IgD-negative memory B cell (primary cell): ENCODE data around the gene ATRAID. TPM values are rescaled to one million over a fixed set of nuclear protein-coding genes. Genes with fewer than 3 reads are reported as not detected.
A peak's percentile ranks its signal among the peaks of the same experiment; 100 is the strongest.

Experiments used
- H3K27ac Mint-ChIP-seq, 3 donors: one replicate each; pipeline ENCODE4 v1.8.0; 2020 to 2022; ENCODE audit warnings: mild to moderate bottlenecking in 3 of 3, mixed read lengths in 3 of 3, moderate library complexity in 1 of 3
- H3K27me3 Mint-ChIP-seq: one replicate; pipeline ENCODE4 v1.8.0; 2021; ENCODE audit warnings: mixed read lengths
- H3K36me3 Mint-ChIP-seq: one replicate; pipeline ENCODE4 v1.8.0; 2020; ENCODE audit warnings: mild to moderate bottlenecking, mixed read lengths
- H3K4me1 Mint-ChIP-seq, 3 donors: one replicate each; pipeline ENCODE4 v1.8.0; 2020 to 2022; ENCODE audit warnings: mixed read lengths in 3 of 3, mild to moderate bottlenecking in 1 of 3
- H3K4me3 Mint-ChIP-seq, 4 donors: one replicate each; pipeline ENCODE4 v1.8.0; 2020 to 2022; ENCODE audit warnings: mild to moderate bottlenecking in 4 of 4, mixed read lengths in 4 of 4, moderate library complexity in 3 of 4
- H3K9me3 Mint-ChIP-seq, 3 donors: one replicate each; pipeline ENCODE4 v1.8.0; 2020 to 2021; ENCODE audit warnings: mixed read lengths in 3 of 3, mild to moderate bottlenecking in 1 of 3
- polyA plus RNA-seq: library from polyadenylated mRNA; unstranded; fragments of 300-500 nt; fragmentation: Illumina TruSeq; gene quantifications from one replicate; pipeline ENCODE4 v1.2.3, GENCODE V29; 2021

Gene ATRAID
- polyA plus RNA-seq, 1 donor from 2014 or later: 274 TPM

- Mint-ChIP-seq H3K36me3 (peaks cover 11% of the 10 kb centered on the region), H3K27ac (no peak overlapping the region), H3K9me3 (no peaks in the 10 kb centered on the region), H3K4me1 (peaks cover 5 to 8% (median 6%) of the 10 kb centered on the region in 3 donors), H3K4me3 (no peak overlapping the region), H3K27me3 (no peaks in the 10 kb centered on the region)
Measured at GRCh38 chr2:27223416-27223815, 11.6 kb downstream of the ATRAID start.

- Mint-ChIP-seq H3K4me3 (no peak overlapping the region), H3K27me3 (no peaks in the 10 kb centered on the region), H3K4me1 (no peaks in the 10 kb centered on the region), H3K36me3 (peaks cover 11% of the 10 kb centered on the region), H3K9me3 (no peaks in the 10 kb centered on the region), H3K27ac (no peak overlapping the region)
Measured at GRCh38 chr2:27225526-27225925, 13.7 kb downstream of the ATRAID start.

GRCh38 chr2:27227501-27227900 is 15.7 kb downstream of the ATRAID start:
- no peaks in the 10 kb centered on the region for H3K27me3 Mint-ChIP-seq
- H3K4me1 Mint-ChIP-seq: no peaks in the 10 kb centered on the region
- H3K36me3 Mint-ChIP-seq: peaks cover 9% of the 10 kb centered on the region
- no peak overlapping the region for H3K27ac Mint-ChIP-seq
- H3K9me3 Mint-ChIP-seq: no peaks in the 10 kb centered on the region
- H3K4me3 Mint-ChIP-seq: no peak overlapping the region

GRCh38 chr2:27231921-27232320 is 20.1 kb downstream of the ATRAID start:
- H3K9me3 Mint-ChIP-seq: no peaks in the 10 kb centered on the region
- H3K27ac Mint-ChIP-seq: peak overlapping the region in 1 of 3 donors; percentile 62
- peaks cover 11% of the 10 kb centered on the region for H3K36me3 Mint-ChIP-seq
- no peaks in the 10 kb centered on the region for H3K27me3 Mint-ChIP-seq
- no peak overlapping the region for H3K4me3 Mint-ChIP-seq
- no peaks in the 10 kb centered on the region for H3K4me1 Mint-ChIP-seq

GRCh38 chr2:27233341-27233740 is 21.5 kb downstream of the ATRAID start:
- Mint-ChIP-seq H3K4me3 (no peak overlapping the region), H3K9me3 (no peaks in the 10 kb centered on the region), H3K27me3 (no peaks in the 10 kb centered on the region), H3K36me3 (peaks cover 8% of the 10 kb centered on the region), H3K27ac (no peak overlapping the region), H3K4me1 (peaks cover 0 to 2% (median 0%) of the 10 kb centered on the region in 3 donors)

GRCh38 chr2:27236136-27236535 is 24.3 kb downstream of the ATRAID start:
- no peaks in the 10 kb centered on the region for H3K9me3 Mint-ChIP-seq
- H3K36me3 Mint-ChIP-seq: peaks cover 10% of the 10 kb centered on the region
- H3K27me3 Mint-ChIP-seq: no peaks in the 10 kb centered on the region
- peaks cover 0 to 2% (median 0%) of the 10 kb centered on the region in 3 donors for H3K4me1 Mint-ChIP-seq
- H3K4me3 Mint-ChIP-seq: no peak overlapping the region
- no peak overlapping the region for H3K27ac Mint-ChIP-seq

GRCh38 chr2:27236626-27237025 is 24.8 kb downstream of the ATRAID start:
- H3K4me1 Mint-ChIP-seq: peaks cover 0 to 2% (median 0%) of the 10 kb centered on the region in 3 donors
- H3K9me3 Mint-ChIP-seq: no peaks in the 10 kb centered on the region
- H3K27me3 Mint-ChIP-seq: no peaks in the 10 kb centered on the region
- no peak overlapping the region for H3K4me3 Mint-ChIP-seq
- H3K27ac Mint-ChIP-seq: no peak overlapping the region
- peaks cover 10% of the 10 kb centered on the region for H3K36me3 Mint-ChIP-seq

- H3K27me3 Mint-ChIP-seq: no peaks in the 10 kb centered on the region
- peaks cover 0 to 2% (median 0%) of the 10 kb centered on the region in 3 donors for H3K4me1 Mint-ChIP-seq
- no peak overlapping the region for H3K4me3 Mint-ChIP-seq
- peaks cover 10% of the 10 kb centered on the region for H3K36me3 Mint-ChIP-seq
- H3K9me3 Mint-ChIP-seq: no peaks in the 10 kb centered on the region
- H3K27ac Mint-ChIP-seq: no peak overlapping the region
Measured at GRCh38 chr2:27237341-27237945, 25.6 kb downstream of the ATRAID start.

GRCh38 chr2:27238976-27239375 is 27.1 kb downstream of the ATRAID start:
- Mint-ChIP-seq H3K4me3 (no peak overlapping the region), H3K27me3 (no peaks in the 10 kb centered on the region), H3K4me1 (peaks cover 0 to 2% (median 0%) of the 10 kb centered on the region in 3 donors), H3K36me3 (peaks cover 5% of the 10 kb centered on the region), H3K27ac (no peak overlapping the region), H3K9me3 (no peaks in the 10 kb centered on the region)

GRCh38 chr2:27240406-27240805 is 28.6 kb downstream of the ATRAID start:
- no peak overlapping the region for H3K4me3 Mint-ChIP-seq
- peaks cover 4% of the 10 kb centered on the region for H3K36me3 Mint-ChIP-seq
- no peaks in the 10 kb centered on the region for H3K9me3 Mint-ChIP-seq
- no peak overlapping the region for H3K27ac Mint-ChIP-seq
- H3K27me3 Mint-ChIP-seq: no peaks in the 10 kb centered on the region
- peaks cover 0 to 2% (median 0%) of the 10 kb centered on the region in 3 donors for H3K4me1 Mint-ChIP-seq

- Mint-ChIP-seq H3K4me3 (no peak overlapping the region), H3K36me3 (peaks cover 4% of the 10 kb centered on the region), H3K27ac (no peak overlapping the region), H3K4me1 (peaks cover 0 to 2% (median 0%) of the 10 kb centered on the region in 3 donors), H3K27me3 (no peaks in the 10 kb centered on the region), H3K9me3 (no peaks in the 10 kb centered on the region)
Measured at GRCh38 chr2:27241761-27242613, 30.1 kb downstream of the ATRAID start.

GRCh38 chr2:27242614-27242951 is 30.7 kb downstream of the ATRAID start:
- H3K27me3 Mint-ChIP-seq: no peaks in the 10 kb centered on the region
- no peaks in the 10 kb centered on the region for H3K9me3 Mint-ChIP-seq
- peaks cover 0 to under 1% (median 0%) of the 10 kb centered on the region in 3 donors for H3K4me1 Mint-ChIP-seq
- H3K27ac Mint-ChIP-seq: no peak overlapping the region
- peaks cover 4% of the 10 kb centered on the region for H3K36me3 Mint-ChIP-seq
- H3K4me3 Mint-ChIP-seq: no peak overlapping the region

- H3K4me3 Mint-ChIP-seq: no peak overlapping the region
- H3K27me3 Mint-ChIP-seq: no peaks in the 10 kb centered on the region
- H3K36me3 Mint-ChIP-seq: peaks cover 4% of the 10 kb centered on the region
- H3K4me1 Mint-ChIP-seq: no peaks in the 10 kb centered on the region
- no peak overlapping the region for H3K27ac Mint-ChIP-seq
- H3K9me3 Mint-ChIP-seq: no peaks in the 10 kb centered on the region
Measured at GRCh38 chr2:27243391-27244130, 31.7 kb downstream of the ATRAID start.

- peaks cover 4% of the 10 kb centered on the region for H3K36me3 Mint-ChIP-seq
- H3K27ac Mint-ChIP-seq: no peak overlapping the region
- no peak overlapping the region for H3K4me3 Mint-ChIP-seq
- H3K27me3 Mint-ChIP-seq: no peaks in the 10 kb centered on the region
- H3K4me1 Mint-ChIP-seq: no peaks in the 10 kb centered on the region
- H3K9me3 Mint-ChIP-seq: no peaks in the 10 kb centered on the region
Measured at GRCh38 chr2:27245116-27245515, 33.3 kb downstream of the ATRAID start.

GRCh38 chr2:27245626-27246025 is 33.8 kb downstream of the ATRAID start:
- Mint-ChIP-seq H3K4me1 (no peaks in the 10 kb centered on the region), H3K9me3 (no peaks in the 10 kb centered on the region), H3K27me3 (peaks cover 3% of the 10 kb centered on the region), H3K4me3 (no peak overlapping the region), H3K36me3 (peaks cover 2% of the 10 kb centered on the region), H3K27ac (no peak overlapping the region)
